ENCODE results near the gene PCDHB10. TPM values are rescaled to one million over a fixed set of nuclear protein-coding genes. Genes with fewer than 3 reads are reported as not detected.
"Not testable (repeated sequence)": the region's sequence is repeated elsewhere in the genome, so short reads cannot be mapped to it uniquely, and the experiment has no call there.

PCDHB10 gene
- 0.03 and 0.06 TPM in 2 replicates for polyA plus RNA-seq (2011; rRNA removed)
- polyA plus RNA-seq (2012; cell fraction: cytosol; rRNA removed), result 0.03 TPM in 1 of 2 replicates, not detected in the other
- 0.06 and 0.08 TPM in 2 replicates for polyA plus RNA-seq (2012; cell fraction: nucleus; rRNA removed)
- polyA plus RNA-seq (2017; fragmentation: RNase III; extraction: RNeasy Plus Mini Kit Qiagen cat#74134 plus additional on column Dnase treatment), result 0.04 TPM in 1 of 3 replicates, not detected in the others
- not detected in 2 replicates for polyA minus RNA-seq (2011; rRNA and poly(A)+ RNA removed)

GRCh38 chr5:141192110-141192725, at the start of gene PCDHB10:
Gene PCDHB10, plus strand, starts transcription at chr5:141192353. Its CDS starts 200 bp downstream, at chr5:141192553.
- 15% methylated on average over 10 of the region's 10 CpGs for WGBS (ENCODE audit: missing lambda C conversion rate)
- no peak for FAIRE-seq
- CTCF ChIA-PET, result interaction anchor here (0.6 to 1.3 kb wide), 4 partner anchors 22 to 142 kb away, joined by 3 to 5 read pairs (median 3); partner anchors contain the start of genes PCDHB13, PCDHB2 and PCDHGA1
- H3K4me3 ChIP-seq, result no peak within 1 kb of the TSS
- DNase-seq (ENCODE audit: low read depth in 1 of 2, low spot score in 1 of 2), result peak in 1 of 2 experiments; percentile 36
- ATAC-seq, result peak in 1 of 2 experiments; percentile 61; a peak in 3 of 6 replicates
- TF ChIP-seq RAD21 (conservative IDR thresholded peaks at IDR 0.05 in 1 of 2, IDR thresholded peaks at IDR 0.05 in 1 of 2), result peak in 1 of 2 experiments; percentile 49; a peak in 2 of 5 replicates
- TF ChIP-seq MYC (IDR thresholded peaks at IDR 0.05; ENCODE audit: borderline replicate concordance, low read length), result no peak
- TF ChIP-seq HOXB13 (CRISPR knock-in tag; IDR thresholded peaks at IDR 0.05; ENCODE audit: low read depth), result no peak
- TF ChIP-seq KDM5A (IDR thresholded peaks at IDR 0.05), result no peak
- POLR2A ChIA-PET, result no interaction called here
- no peak within 1 kb of the TSS for H3K4me2 ChIP-seq
- H3K27ac ChIP-seq, result no peak within 1 kb of the TSS
- peaks cover 14% of the 10 kb centered on the region for H3K9me3 ChIP-seq
- H3K4me1 ChIP-seq, result no peaks in the 10 kb centered on the region

GRCh38 chr5:141149812-141150211, 42.3 kb upstream of the PCDHB10 start, which contains the start of gene PCDHB6:
Gene PCDHB6, plus strand, starts transcription at chr5:141150057. Its CDS starts 201 bp downstream, at chr5:141150258.
- peak within 1 kb of the TSS; percentile 42 for H3K4me3 ChIP-seq
- ATAC-seq (peak; percentile 78 to 91), FAIRE-seq (no peak), DNase-seq (ENCODE audit: low read depth in 1 of 2, low spot score in 1 of 2) (peak; percentile 45 to 56)
- ChIA-PET POLR2A (no interaction called here), CTCF (interaction anchor here (0.6 to 1.8 kb wide), 21 partner anchors 9 to 1206 kb away, joined by 3 to 8 read pairs (median 3); partner anchors contain the start of genes PCDHB12, PCDHB2, PCDHB5 and PCDHB8)
- TF ChIP-seq RFX5 (IDR thresholded peaks at IDR 0.05) (no peak), RAD21 (conservative IDR thresholded peaks at IDR 0.05 in 1 of 2, IDR thresholded peaks at IDR 0.05 in 1 of 2) (peak in 1 of 2 experiments; percentile 44; a peak in 3 of 5 replicates), CTCF (IDR thresholded peaks at IDR 0.05) (peak; percentile 41)
- H3K9me3 ChIP-seq, result peaks cover 6% of the 10 kb centered on the region; the same call in 2 of the 3 replicates
- no peaks in the 10 kb centered on the region for H3K4me1 ChIP-seq
- peak within 1 kb of the TSS; percentile 78 for H3K4me2 ChIP-seq
- H3K27ac ChIP-seq, result no peak within 1 kb of the TSS
- 20% methylated on average over 18 of the region's 18 CpGs for WGBS (ENCODE audit: missing lambda C conversion rate)

GRCh38 chr5:141150224-141150992, 41.7 kb upstream of the PCDHB10 start:
- POLR2A ChIA-PET, result no interaction called here
- peak overlapping the region; percentile 78 for H3K4me2 ChIP-seq
- H3K4me3 ChIP-seq, result peak overlapping the region; percentile 42
- CTCF ChIA-PET, result interaction anchor here (0.6 to 1.8 kb wide), 20 partner anchors 8 to 417 kb away, joined by 3 to 8 read pairs (median 3); partner anchors contain the start of genes PCDHB12, PCDHB2, PCDHB5 and PCDHB8
- no peaks in the 10 kb centered on the region for H3K4me1 ChIP-seq
- DNase-seq (ENCODE audit: low read depth in 1 of 2, low spot score in 1 of 2) (no peak), FAIRE-seq (no peak), ATAC-seq (peak; percentile 50 to 70; a peak in 4 of 6 replicates)
- no peak overlapping the region for H3K27ac ChIP-seq
- TF ChIP-seq RCOR1 (IDR thresholded peaks at IDR 0.05; ENCODE audit: low read depth, low read length) (no peak), TFCP2L1 (CRISPR knock-in tag; IDR thresholded peaks at IDR 0.05) (no peak), TP53 (CRISPR knock-in tag; IDR thresholded peaks at IDR 0.05) (no peak), ELK1 (IDR thresholded peaks at IDR 0.05; ENCODE audit: low read depth, low read length) (no peak)
- 23% methylated on average over 24 of the region's 33 CpGs for WGBS (ENCODE audit: missing lambda C conversion rate)
- H3K9me3 ChIP-seq, result peaks cover 7% of the 10 kb centered on the region; the same call in 2 of the 3 replicates

GRCh38 chr5:141150993-141151325, 41.2 kb upstream of the PCDHB10 start:
- Histone ChIP-seq H3K4me1 (no peaks in the 10 kb centered on the region), H3K4me3 (no peak overlapping the region; the same call in 2 of the 3 replicates), H3K9me3 (peaks cover 12% of the 10 kb centered on the region), H3K27ac (no peak overlapping the region), H3K4me2 (peak overlapping the region; percentile 78)
- ATAC-seq, result no peak
- DNase-seq (ENCODE audit: low read depth in 1 of 2, low spot score in 1 of 2), result no peak
- ChIA-PET CTCF (interaction anchor here (0.7 to 1.8 kb wide), 10 partner anchors 8 to 416 kb away, joined by 3 to 8 read pairs (median 4); partner anchors contain the start of genes PCDHB2, PCDHB5 and PCDHB8), POLR2A (no interaction called here)
- WGBS (ENCODE audit: missing lambda C conversion rate), result 57% methylated on average over 13 of the region's 13 CpGs
- TF ChIP-seq CBX2 (IDR thresholded peaks at IDR 0.05; ENCODE audit: borderline replicate concordance, low read depth) (no peak), EHMT2 (IDR thresholded peaks at IDR 0.05; ENCODE audit: low read depth) (no peak), EHF (CRISPR knock-in tag; IDR thresholded peaks at IDR 0.05) (no peak), RCOR1 (IDR thresholded peaks at IDR 0.05; ENCODE audit: low read depth, low read length) (no peak), POLR2AphosphoS2 (conservative IDR thresholded peaks at IDR 0.05; ENCODE audit: low read length) (no peak)
- no peak for FAIRE-seq

GRCh38 chr5:141151632-141152031, 40.5 kb upstream of the PCDHB10 start:
- DNase-seq (ENCODE audit: low read depth in 1 of 2, low spot score in 1 of 2); FAIRE-seq; H3K4me2 ChIP-seq; CTCF ChIA-PET; H3K27ac ChIP-seq; H3K4me1 ChIP-seq; H3K4me3 ChIP-seq; POLR2A ChIA-PET; ATAC-seq: not testable (repeated sequence)
- 84% methylated on average over 25 of the region's 41 CpGs for WGBS (ENCODE audit: missing lambda C conversion rate)
- H3K9me3 ChIP-seq, result peaks cover 15% of the 10 kb centered on the region

GRCh38 chr5:141152096-141152495, 40.1 kb upstream of the PCDHB10 start:
- H3K4me2 ChIP-seq; H3K27ac ChIP-seq; CTCF ChIA-PET; H3K4me1 ChIP-seq; FAIRE-seq; DNase-seq (ENCODE audit: low read depth in 1 of 2, low spot score in 1 of 2); POLR2A ChIA-PET; ATAC-seq; H3K4me3 ChIP-seq: not testable (repeated sequence)
- H3K9me3 ChIP-seq, result peaks cover 15% of the 10 kb centered on the region
- WGBS (ENCODE audit: missing lambda C conversion rate), result 84% methylated on average over 17 of the region's 36 CpGs
